ENCODE measurements around the gene NEK7. TPM values are rescaled to one million over a fixed set of nuclear protein-coding genes. Genes with fewer than 3 reads are reported as not detected.
A peak's percentile ranks its signal among the peaks of the same experiment; 100 is the strongest.

The NEK7 gene
- total RNA-seq, 3 donors from 2014 or later, result 58.4 to 110 (median 60.3) TPM

DNA sequence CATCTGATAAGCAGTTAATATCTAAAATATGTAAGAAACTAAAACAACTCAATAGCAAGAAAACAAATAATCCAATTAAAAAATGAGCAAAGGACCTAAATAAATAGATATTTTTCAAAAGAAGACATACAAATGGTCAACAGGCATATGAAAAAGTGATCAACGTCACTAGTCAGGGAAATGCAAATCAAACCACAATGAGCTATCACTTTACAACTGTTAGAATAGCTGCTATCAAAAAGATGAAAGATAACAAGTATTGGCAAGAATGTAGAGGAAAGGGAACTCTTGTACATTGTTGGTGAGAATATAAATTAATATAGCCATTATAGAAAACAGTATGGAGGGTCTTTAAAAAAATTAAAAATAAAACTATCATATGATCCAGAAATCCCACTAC, 40.7 kb upstream of the NEK7 start:
- no peaks in the 10 kb centered on the region for H3K36me3 ChIP-seq (ENCODE audit: low read depth)
- no peak overlapping the region for H3K4me3 ChIP-seq
- ATAC-seq (no peak), DNase-seq (no peak)
- TF ChIP-seq, protein P1, sequence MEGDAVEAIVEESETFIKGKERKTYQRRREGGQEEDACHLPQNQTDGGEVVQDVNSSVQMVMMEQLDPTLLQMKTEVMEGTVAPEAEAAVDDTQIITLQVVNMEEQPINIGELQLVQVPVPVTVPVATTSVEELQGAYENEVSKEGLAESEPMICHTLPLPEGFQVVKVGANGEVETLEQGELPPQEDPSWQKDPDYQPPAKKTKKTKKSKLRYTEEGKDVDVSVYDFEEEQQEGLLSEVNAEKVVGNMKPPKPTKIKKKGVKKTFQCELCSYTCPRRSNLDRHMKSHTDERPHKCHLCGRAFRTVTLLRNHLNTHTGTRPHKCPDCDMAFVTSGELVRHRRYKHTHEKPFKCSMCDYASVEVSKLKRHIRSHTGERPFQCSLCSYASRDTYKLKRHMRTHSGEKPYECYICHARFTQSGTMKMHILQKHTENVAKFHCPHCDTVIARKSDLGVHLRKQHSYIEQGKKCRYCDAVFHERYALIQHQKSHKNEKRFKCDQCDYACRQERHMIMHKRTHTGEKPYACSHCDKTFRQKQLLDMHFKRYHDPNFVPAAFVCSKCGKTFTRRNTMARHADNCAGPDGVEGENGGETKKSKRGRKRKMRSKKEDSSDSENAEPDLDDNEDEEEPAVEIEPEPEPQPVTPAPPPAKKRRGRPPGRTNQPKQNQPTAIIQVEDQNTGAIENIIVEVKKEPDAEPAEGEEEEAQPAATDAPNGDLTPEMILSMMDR (IDR thresholded peaks at IDR 0.05), result no peak
- intact Hi-C loops (cut with DNase I, micrococcal nuclease), result no loop called here
- H3K9me3 ChIP-seq, result no peaks in the 10 kb centered on the region
- no peaks in the 10 kb centered on the region for H3K4me1 ChIP-seq (ENCODE audit: low read depth)

DNA sequence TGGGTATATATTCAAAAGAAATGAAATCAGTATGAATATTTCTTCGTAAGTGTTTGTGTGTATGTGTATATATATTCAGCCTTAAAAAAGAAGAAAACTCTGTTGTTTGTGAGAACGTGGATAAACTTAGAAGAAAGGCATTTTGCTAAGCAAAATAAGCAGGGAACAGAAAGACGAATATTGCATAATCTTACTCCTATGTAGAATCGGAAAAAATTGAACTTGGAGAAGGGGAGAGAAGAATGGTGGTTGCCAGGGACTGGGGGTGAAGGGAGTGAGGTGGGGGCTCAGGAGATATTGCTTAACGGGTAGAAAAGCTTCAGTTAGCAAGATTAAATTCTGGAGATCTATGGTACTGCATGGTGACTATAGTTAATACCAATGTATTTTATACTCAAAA, 40.3 kb upstream of the NEK7 start:
- H3K4me3 ChIP-seq, result no peak overlapping the region
- intact Hi-C loops (cut with DNase I, micrococcal nuclease), result no loop called here
- no peaks in the 10 kb centered on the region for H3K9me3 ChIP-seq
- ATAC-seq, result no peak
- TF ChIP-seq, protein P1 (IDR thresholded peaks at IDR 0.05), result no peak
- no peaks in the 10 kb centered on the region for H3K4me1 ChIP-seq (ENCODE audit: low read depth)
- no peak for DNase-seq
- no peaks in the 10 kb centered on the region for H3K36me3 ChIP-seq (ENCODE audit: low read depth)

GRCh38 chr1:198117267-198117666, 39.5 kb upstream of the NEK7 start:
- intact Hi-C loops (cut with DNase I, micrococcal nuclease), result no loop called here
- no peak for DNase-seq
- Histone ChIP-seq H3K4me3 (no peak overlapping the region), H3K4me1 (ENCODE audit: low read depth) (no peaks in the 10 kb centered on the region), H3K9me3 (no peaks in the 10 kb centered on the region), H3K36me3 (ENCODE audit: low read depth) (no peaks in the 10 kb centered on the region)
- no peak for ATAC-seq
- TF ChIP-seq, protein P1 (IDR thresholded peaks at IDR 0.05), result no peak

DNA sequence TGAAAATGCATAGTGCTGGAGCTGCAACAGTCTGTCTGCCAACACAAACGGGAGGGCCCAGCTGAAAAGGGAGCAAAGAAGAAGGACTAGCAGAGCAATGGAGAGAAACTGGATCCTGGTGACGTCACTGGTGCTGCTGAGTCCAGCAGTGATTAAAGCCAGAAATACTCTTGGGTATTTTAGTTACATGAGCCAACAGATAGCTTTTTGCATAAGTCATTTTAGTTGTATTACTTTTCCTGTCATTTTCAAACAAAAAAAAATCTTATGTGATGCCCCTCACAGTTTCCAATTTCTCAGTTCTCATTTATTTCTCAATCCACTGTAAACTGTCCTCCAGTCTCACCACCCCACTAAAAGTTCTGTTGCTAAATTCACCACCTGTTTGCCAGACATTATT, 38.7 kb upstream of the NEK7 start:
- Histone ChIP-seq H3K36me3 (ENCODE audit: low read depth) (no peaks in the 10 kb centered on the region), H3K9me3 (no peaks in the 10 kb centered on the region), H3K4me3 (no peak overlapping the region), H3K4me1 (ENCODE audit: low read depth) (no peaks in the 10 kb centered on the region)
- TF ChIP-seq, protein P1 (IDR thresholded peaks at IDR 0.05), result no peak
- DNase-seq (peak in 1 of 3 donors; percentile 35), ATAC-seq (peak; percentile 20)
- intact Hi-C loops (cut with DNase I, micrococcal nuclease), result no loop called here

GRCh38 chr1:198119906-198120305, 36.9 kb upstream of the NEK7 start:
- intact Hi-C loops (cut with DNase I, micrococcal nuclease), result no loop called here
- TF ChIP-seq, protein P1 (IDR thresholded peaks at IDR 0.05), result no peak
- H3K9me3 ChIP-seq, result no peaks in the 10 kb centered on the region
- H3K4me3 ChIP-seq, result no peak overlapping the region
- ATAC-seq, result no peak
- H3K4me1 ChIP-seq (ENCODE audit: low read depth), result no peaks in the 10 kb centered on the region
- DNase-seq, result no peak
- H3K36me3 ChIP-seq (ENCODE audit: low read depth), result no peaks in the 10 kb centered on the region
